MM.1S (cell line): ENCODE data around the gene MAGI1.

Source experiments
- DNase-seq: peaks from one replicate; pipeline ENCODE4 v3.0.0-alpha.2; 2015
- H2AFZ ChIP-seq: fragments of 300-600 bp; sonication (generic); 2 replicates; pipeline ENCODE4 v1.6.0; 2016; ENCODE audit warnings: antibody characterized with exemption, low read length
- H3F3A ChIP-seq: fragments of 300-600 bp; sonication (generic); 2 replicates; pipeline ENCODE4 v1.6.1; 2016; ENCODE audit warnings: mild to moderate bottlenecking, antibody characterized with exemption, low read length, moderate library complexity, mixed read lengths; ENCODE audit not compliant: insufficient read depth
- H3K27ac ChIP-seq: fragments of 300-600 bp; sonication (generic); 2 replicates; pipeline ENCODE4 v1.5.1; 2016; ENCODE audit warnings: mild to moderate bottlenecking, low read length
- H3K27me3 ChIP-seq: fragments of 300-600 bp; sonication (generic); replicated peaks from 2 replicates; pipeline ENCODE4 v1.6.0; 2016; ENCODE audit warnings: low read length; ENCODE audit not compliant: insufficient read depth
- H3K36me3 ChIP-seq: fragments of 300-600 bp; sonication (generic); replicated peaks from 2 replicates; pipeline ENCODE4 v1.6.1; 2016; ENCODE audit warnings: mild to moderate bottlenecking, low read length, mixed read lengths; ENCODE audit not compliant: insufficient read depth
- H3K4me1 ChIP-seq: fragments of 300-600 bp; sonication (generic); 2 replicates; pipeline ENCODE4 v1.6.1; 2016; ENCODE audit warnings: low read length, mixed read lengths
- H3K4me2 ChIP-seq: fragments of 300-600 bp; sonication (generic); 2 replicates; pipeline ENCODE4 v1.6.0; 2016; ENCODE audit warnings: low read depth, low read length
- H3K4me3 ChIP-seq: fragments of 300-600 bp; sonication (generic); 2 replicates; pipeline ENCODE4 v1.5.1; 2016; ENCODE audit warnings: low read length, mixed read lengths
- H3K79me2 ChIP-seq: fragments of 300-600 bp; sonication (generic); 2 replicates; pipeline ENCODE4 v1.6.1; 2016; ENCODE audit warnings: mixed run types, low read length, mixed read lengths
- H3K9ac ChIP-seq: fragments of 300-600 bp; sonication (generic); 2 replicates; pipeline ENCODE4 v1.6.1; 2016; ENCODE audit warnings: low read length, mixed read lengths
- H3K9me2 ChIP-seq: fragments of 300-600 bp; sonication (generic); replicated peaks from 2 replicates; pipeline ENCODE4 v1.6.1; 2016; ENCODE audit warnings: mild to moderate bottlenecking, low read length, mixed read lengths; ENCODE audit not compliant: insufficient read depth
- H3K9me3 ChIP-seq: fragments of 300-600 bp; sonication (generic); replicated peaks from 2 replicates; pipeline ENCODE4 v1.6.1; 2016; ENCODE audit warnings: mild to moderate bottlenecking, low read length, mixed read lengths; ENCODE audit not compliant: insufficient read depth
- H4K20me1 ChIP-seq: fragments of 300-600 bp; sonication (generic); 2 replicates; pipeline ENCODE4 v1.6.1; 2016; ENCODE audit warnings: mild to moderate bottlenecking, low read length, moderate library complexity, mixed read lengths; ENCODE audit not compliant: insufficient read depth
- EZH2 ChIP-seq: fragments of 300-600 bp; sonication (generic); optimal IDR thresholded peaks from 2 replicates; pipeline ENCODE3; 2017; ENCODE audit warnings: low read depth, mild to moderate bottlenecking, antibody characterized with exemption, low read length, mixed read lengths
- EZH2phosphoT487 ChIP-seq: fragments of 300-600 bp; sonication (generic); IDR thresholded peaks from 2 replicates; pipeline ENCODE4 v1.6.1; 2018; ENCODE audit warnings: antibody characterized with exemption, low read length
- TF ChIP-seq, protein P1 (sequence below): fragments of 300-600 bp; sonication (generic); IDR thresholded peaks from 2 replicates; pipeline ENCODE4 v1.5.1; 2016; ENCODE audit warnings: antibody characterized with exemption, low read length, mixed read lengths

The MAGI1 gene

DNA sequence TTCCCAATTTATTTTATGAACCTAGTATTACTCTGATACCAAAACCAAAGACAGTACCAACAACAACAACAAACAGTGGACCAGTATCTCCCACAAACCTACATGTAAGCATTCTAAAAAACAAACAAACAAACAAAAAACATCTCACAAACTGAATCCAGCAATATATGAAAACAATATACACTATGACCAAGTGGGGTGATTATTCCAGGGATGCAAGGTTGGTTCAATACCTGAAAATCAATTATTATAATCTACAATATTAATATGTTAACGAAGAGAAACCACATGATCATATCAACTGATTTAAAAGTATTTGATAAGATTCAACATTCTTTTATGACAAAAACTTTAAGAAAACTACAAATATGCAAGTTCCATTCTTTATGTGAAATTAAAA is 391.3 kb downstream of the MAGI1 start:
- no peaks in the 10 kb centered on the region for H3K36me3 ChIP-seq
- no peak overlapping the region for H3K4me2 ChIP-seq
- no peaks in the 10 kb centered on the region for H3K4me1 ChIP-seq
- DNase-seq = no peak
- H3K4me3 ChIP-seq = no peak overlapping the region
- no peak overlapping the region for H2AFZ ChIP-seq
- H3K79me2 ChIP-seq = no peaks in the 10 kb centered on the region
- TF ChIP-seq EZH2phosphoT487 = no peak
- TF ChIP-seq, protein P1, sequence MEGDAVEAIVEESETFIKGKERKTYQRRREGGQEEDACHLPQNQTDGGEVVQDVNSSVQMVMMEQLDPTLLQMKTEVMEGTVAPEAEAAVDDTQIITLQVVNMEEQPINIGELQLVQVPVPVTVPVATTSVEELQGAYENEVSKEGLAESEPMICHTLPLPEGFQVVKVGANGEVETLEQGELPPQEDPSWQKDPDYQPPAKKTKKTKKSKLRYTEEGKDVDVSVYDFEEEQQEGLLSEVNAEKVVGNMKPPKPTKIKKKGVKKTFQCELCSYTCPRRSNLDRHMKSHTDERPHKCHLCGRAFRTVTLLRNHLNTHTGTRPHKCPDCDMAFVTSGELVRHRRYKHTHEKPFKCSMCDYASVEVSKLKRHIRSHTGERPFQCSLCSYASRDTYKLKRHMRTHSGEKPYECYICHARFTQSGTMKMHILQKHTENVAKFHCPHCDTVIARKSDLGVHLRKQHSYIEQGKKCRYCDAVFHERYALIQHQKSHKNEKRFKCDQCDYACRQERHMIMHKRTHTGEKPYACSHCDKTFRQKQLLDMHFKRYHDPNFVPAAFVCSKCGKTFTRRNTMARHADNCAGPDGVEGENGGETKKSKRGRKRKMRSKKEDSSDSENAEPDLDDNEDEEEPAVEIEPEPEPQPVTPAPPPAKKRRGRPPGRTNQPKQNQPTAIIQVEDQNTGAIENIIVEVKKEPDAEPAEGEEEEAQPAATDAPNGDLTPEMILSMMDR = no peak
- TF ChIP-seq EZH2 = no peak
- no peaks in the 10 kb centered on the region for H4K20me1 ChIP-seq
- H3K9me2 ChIP-seq = no peaks in the 10 kb centered on the region; the same call in 1 of the 2 replicates
- H3K9ac ChIP-seq = no peak overlapping the region
- H3K9me3 ChIP-seq = no peaks in the 10 kb centered on the region
- H3K27ac ChIP-seq = no peak overlapping the region
- H3K27me3 ChIP-seq = no peaks in the 10 kb centered on the region
- no peaks in the 10 kb centered on the region for H3F3A ChIP-seq

DNA sequence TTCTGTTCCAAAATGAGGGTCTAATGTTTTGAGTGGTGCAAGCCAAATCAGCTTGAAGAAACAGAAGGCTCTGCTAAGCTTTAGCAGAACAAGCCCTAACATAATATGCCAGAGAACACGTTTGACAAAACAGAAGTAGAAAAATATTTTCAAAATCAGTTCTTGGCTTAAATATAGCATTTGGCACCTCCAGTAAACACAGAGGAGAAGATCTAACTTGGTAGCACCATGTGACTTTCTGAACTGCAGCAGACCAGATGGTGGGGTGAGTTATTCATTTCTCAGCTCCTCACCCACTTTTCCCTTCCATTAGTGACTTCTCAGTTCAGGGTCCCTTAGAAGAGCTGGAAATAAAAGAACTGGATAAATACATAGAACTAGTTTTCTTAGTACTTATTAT is 395.8 kb downstream of the MAGI1 start:
- no peak for DNase-seq

GRCh38 chr3:65641777-65642176 is 396.9 kb downstream of the MAGI1 start:
- Histone ChIP-seq H2AFZ (no peak overlapping the region), H4K20me1 (no peaks in the 10 kb centered on the region), H3K9me2 (no peaks in the 10 kb centered on the region; the same call in 1 of the 2 replicates), H3K79me2 (no peaks in the 10 kb centered on the region), H3K27ac (no peak overlapping the region), H3K4me1 (no peaks in the 10 kb centered on the region), H3K4me3 (no peak overlapping the region), H3K9me3 (no peaks in the 10 kb centered on the region), H3K9ac (no peak overlapping the region), H3F3A (no peaks in the 10 kb centered on the region), H3K4me2 (no peak overlapping the region), H3K36me3 (no peaks in the 10 kb centered on the region), H3K27me3 (no peaks in the 10 kb centered on the region)
- TF ChIP-seq EZH2 (no peak), EZH2phosphoT487 (no peak)
- TF ChIP-seq, protein P1 = no peak
- no peak for DNase-seq

More for the DNA sequence above, 395.8 kb downstream of the MAGI1 start:
- Histone ChIP-seq H2AFZ (no peak overlapping the region), H3K79me2 (no peaks in the 10 kb centered on the region), H3K36me3 (no peaks in the 10 kb centered on the region), H3K9me3 (no peaks in the 10 kb centered on the region), H3K27ac (no peak overlapping the region), H3K9me2 (no peaks in the 10 kb centered on the region; the same call in 1 of the 2 replicates), H4K20me1 (no peaks in the 10 kb centered on the region), H3K4me2 (no peak overlapping the region), H3K9ac (no peak overlapping the region), H3K4me3 (no peak overlapping the region), H3K27me3 (no peaks in the 10 kb centered on the region), H3K4me1 (no peaks in the 10 kb centered on the region), H3F3A (no peaks in the 10 kb centered on the region)
- TF ChIP-seq EZH2phosphoT487 = no peak
- TF ChIP-seq, protein P1 = no peak
